HepG2 (cell line): ENCODE measurements around the gene AHCY. TPM values are rescaled to one million over a fixed set of nuclear protein-coding genes. Genes with fewer than 3 reads are reported as not detected.

ENCODE experiments used
- DNMT3B ChIP-seq: conservative IDR thresholded peaks from 2 replicates; pipeline ENCODE4 v1.6.1; 2016; ENCODE audit warnings: missing biosample characterization, control low read depth
- PAX8 ChIP-seq: sonication (generic); formaldehyde crosslinking; IDR thresholded peaks from 2 replicates; pipeline ENCODE4 v1.8.0; 2022; ENCODE audit warnings: mild to moderate bottlenecking, missing genetic modification reagents, borderline replicate concordance
- ZBTB3 ChIP-seq: sonication (generic); formaldehyde crosslinking; IDR thresholded peaks from 2 replicates; pipeline ENCODE4 v1.4.0; 2020; ENCODE audit warnings: low read depth, mild to moderate bottlenecking, moderate library complexity, missing genetic modification reagents, borderline replicate concordance
- ZBTB7B ChIP-seq: sonication (generic); formaldehyde crosslinking; IDR thresholded peaks from 2 replicates; pipeline ENCODE4 v1.4.0; 2020; ENCODE audit warnings: missing genetic modification reagents
- ZFP82 ChIP-seq: sonication (generic); formaldehyde crosslinking; IDR thresholded peaks from 2 replicates; pipeline ENCODE4 v1.5.1; 2020; ENCODE audit warnings: mild to moderate bottlenecking, missing genetic modification reagents, borderline replicate concordance
- ZMYM4 ChIP-seq: sonication (generic); formaldehyde crosslinking; IDR thresholded peaks from 2 replicates; pipeline ENCODE4 v1.8.1; 2023; ENCODE audit warnings: mild to moderate bottlenecking, missing genetic modification reagents
- ZNF205 ChIP-seq: IDR thresholded peaks from 2 replicates; pipeline ENCODE4 v1.6.1; 2018; ENCODE audit warnings: missing biosample characterization, missing genetic modification reagents
- ZNF274 ChIP-seq: sonication (generic); formaldehyde crosslinking; IDR thresholded peaks from 2 replicates; pipeline ENCODE4 v1.5.1; 2020; ENCODE audit warnings: mild to moderate bottlenecking, missing genetic modification reagents
- ZNF326 ChIP-seq: sonication (generic); formaldehyde crosslinking; IDR thresholded peaks from 2 replicates; pipeline ENCODE4 v1.4.0; 2020; ENCODE audit warnings: missing genetic modification reagents, borderline replicate concordance
- ZNF652 ChIP-seq: IDR thresholded peaks from 2 replicates; pipeline ENCODE4 v1.6.1; 2016; ENCODE audit warnings: low read depth, borderline replicate concordance
- polyA plus RNA-seq, 8 experiments: library from polyadenylated mRNA; depleted of rRNA in 3 of 8; stranded (reverse) in 7 of 8; unstranded in 1 of 8; fragments of >200 nt; fragmentation: Illumina TruSeq in 4 of 8; extraction: Trizol in 4 of 8; gene quantifications; 2 replicates each; pipeline versions ENCODE4 v1.2.1 to v1.2.3, GENCODE V29; 2011 to 2016; ENCODE audit warnings: low read depth in 4 of 8, missing spikeins in 1 of 8, mixed read lengths in 1 of 8; ENCODE audit not compliant: insufficient read depth in 1 of 8
- total RNA-seq, 5 experiments: library from RNA; depleted of rRNA; stranded (reverse); fragments of >200 nt; fragmentation: Illumina TruSeq; extraction: Trizol; gene quantifications; 2 replicates each; pipeline ENCODE4 v1.2.3, GENCODE V29; 2016; ENCODE audit warnings: low read depth in 1 of 5
- TF ChIP-seq, protein P1 (sequence below): sonication (generic); formaldehyde crosslinking; IDR thresholded peaks from 2 replicates; pipeline ENCODE4 v1.8.1; 2023; ENCODE audit warnings: mild to moderate bottlenecking, moderate library complexity, missing genetic modification reagents
- TF ChIP-seq, protein P2 (sequence below): sonication (generic); formaldehyde crosslinking; IDR thresholded peaks from 2 replicates; pipeline ENCODE4 v1.4.0; 2020; ENCODE audit warnings: missing genetic modification reagents
- TF ChIP-seq, protein P3 (sequence below): sonication (generic); formaldehyde crosslinking; IDR thresholded peaks from 2 replicates; pipeline ENCODE4 v1.4.0; 2020; ENCODE audit warnings: mild to moderate bottlenecking, missing genetic modification reagents, borderline replicate concordance
- TF ChIP-seq, protein P4 (sequence below): sonication (generic); formaldehyde crosslinking; IDR thresholded peaks from 2 replicates; pipeline ENCODE4 v1.5.0; 2020; ENCODE audit warnings: mild to moderate bottlenecking, missing genetic modification reagents
- TF ChIP-seq, protein P5 (sequence below): IDR thresholded peaks from 2 replicates; pipeline ENCODE4 v1.6.1; 2016; ENCODE audit warnings: low read depth
- TF ChIP-seq, protein P6 (sequence below): sonication (generic); formaldehyde crosslinking; IDR thresholded peaks from 2 replicates; pipeline ENCODE4; 2020; ENCODE audit warnings: missing genetic modification reagents, mild to moderate bottlenecking, borderline replicate concordance

AHCY gene
- total and polyA plus RNA-seq, 2 of the 13 experiments (the other 11 are each of a cell fraction or from before 2014, with no cell fraction given): 407 to 419 TPM

DNA sequence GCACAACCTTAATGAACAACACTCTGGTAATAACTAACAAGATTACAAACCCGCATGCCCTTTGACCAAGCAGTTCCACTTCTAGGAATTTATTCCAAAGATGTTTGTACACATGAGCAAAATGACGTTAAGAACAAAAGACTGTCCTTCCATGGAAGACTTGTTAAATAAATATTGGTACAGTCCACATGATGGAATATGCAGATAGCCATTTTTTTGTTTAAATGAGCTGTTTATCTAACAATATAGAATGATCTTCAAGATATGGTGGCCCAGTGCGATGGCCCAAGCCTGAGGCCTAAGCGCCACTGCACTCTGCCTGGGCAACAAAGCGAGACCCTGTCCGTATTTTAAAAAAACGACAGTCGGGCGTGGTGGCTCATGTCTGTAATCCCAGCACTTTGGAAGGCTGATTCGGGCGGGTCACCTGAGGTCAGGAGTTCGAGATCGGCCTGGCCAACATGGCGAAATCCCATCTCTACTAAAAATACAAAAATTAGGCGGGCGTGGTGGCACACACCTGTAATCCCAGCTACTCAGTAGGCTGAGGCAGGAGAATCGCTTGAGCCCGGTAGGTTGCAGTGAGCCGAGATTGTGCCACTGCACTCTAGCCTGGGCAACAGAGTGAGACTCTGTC lies 7.4 kb upstream of the AHCY start (continued):
- TF ChIP-seq, protein P1, sequence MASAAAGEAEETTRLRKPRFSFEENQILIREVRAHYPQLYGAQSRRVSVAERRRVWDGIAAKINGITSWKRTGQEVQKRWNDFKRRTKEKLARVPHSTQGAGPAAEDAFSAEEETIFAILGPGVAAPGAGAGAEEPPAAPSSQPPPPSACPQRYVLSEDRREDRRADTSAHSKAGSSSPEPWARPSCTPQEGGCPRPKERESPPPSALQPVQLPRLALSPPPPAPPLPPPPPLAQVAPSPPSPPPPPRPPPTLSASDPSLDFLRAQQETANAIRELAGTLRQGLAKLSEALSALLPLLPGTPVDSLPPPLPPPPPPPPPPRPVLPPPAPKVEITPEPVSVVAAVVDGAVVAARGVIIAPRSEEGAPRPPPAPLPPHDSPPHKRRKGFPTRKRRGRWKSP (CRISPR knock-in tag): peak; percentile 2; the same call in 1 of the 2 replicates
- no peak for TF ChIP-seq ZNF205 (CRISPR knock-in tag)
- TF ChIP-seq, protein P2, sequence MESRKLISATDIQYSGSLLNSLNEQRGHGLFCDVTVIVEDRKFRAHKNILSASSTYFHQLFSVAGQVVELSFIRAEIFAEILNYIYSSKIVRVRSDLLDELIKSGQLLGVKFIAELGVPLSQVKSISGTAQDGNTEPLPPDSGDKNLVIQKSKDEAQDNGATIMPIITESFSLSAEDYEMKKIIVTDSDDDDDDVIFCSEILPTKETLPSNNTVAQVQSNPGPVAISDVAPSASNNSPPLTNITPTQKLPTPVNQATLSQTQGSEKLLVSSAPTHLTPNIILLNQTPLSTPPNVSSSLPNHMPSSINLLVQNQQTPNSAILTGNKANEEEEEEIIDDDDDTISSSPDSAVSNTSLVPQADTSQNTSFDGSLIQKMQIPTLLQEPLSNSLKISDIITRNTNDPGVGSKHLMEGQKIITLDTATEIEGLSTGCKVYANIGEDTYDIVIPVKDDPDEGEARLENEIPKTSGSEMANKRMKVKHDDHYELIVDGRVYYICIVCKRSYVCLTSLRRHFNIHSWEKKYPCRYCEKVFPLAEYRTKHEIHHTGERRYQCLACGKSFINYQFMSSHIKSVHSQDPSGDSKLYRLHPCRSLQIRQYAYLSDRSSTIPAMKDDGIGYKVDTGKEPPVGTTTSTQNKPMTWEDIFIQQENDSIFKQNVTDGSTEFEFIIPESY (CRISPR knock-in tag): no peak
- no peak for TF ChIP-seq ZNF326 (CRISPR knock-in tag)
- TF ChIP-seq, protein P3, sequence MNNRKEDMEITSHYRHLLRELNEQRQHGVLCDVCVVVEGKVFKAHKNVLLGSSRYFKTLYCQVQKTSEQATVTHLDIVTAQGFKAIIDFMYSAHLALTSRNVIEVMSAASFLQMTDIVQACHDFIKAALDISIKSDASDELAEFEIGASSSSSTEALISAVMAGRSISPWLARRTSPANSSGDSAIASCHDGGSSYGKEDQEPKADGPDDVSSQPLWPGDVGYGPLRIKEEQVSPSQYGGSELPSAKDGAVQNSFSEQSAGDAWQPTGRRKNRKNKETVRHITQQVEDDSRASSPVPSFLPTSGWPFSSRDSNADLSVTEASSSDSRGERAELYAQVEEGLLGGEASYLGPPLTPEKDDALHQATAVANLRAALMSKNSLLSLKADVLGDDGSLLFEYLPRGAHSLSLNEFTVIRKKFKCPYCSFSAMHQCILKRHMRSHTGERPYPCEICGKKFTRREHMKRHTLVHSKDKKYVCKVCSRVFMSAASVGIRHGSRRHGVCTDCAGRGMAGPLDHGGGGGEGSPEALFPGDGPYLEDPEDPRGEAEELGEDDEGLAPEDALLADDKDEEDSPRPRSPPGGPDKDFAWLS: no peak
- TF ChIP-seq, protein P4, sequence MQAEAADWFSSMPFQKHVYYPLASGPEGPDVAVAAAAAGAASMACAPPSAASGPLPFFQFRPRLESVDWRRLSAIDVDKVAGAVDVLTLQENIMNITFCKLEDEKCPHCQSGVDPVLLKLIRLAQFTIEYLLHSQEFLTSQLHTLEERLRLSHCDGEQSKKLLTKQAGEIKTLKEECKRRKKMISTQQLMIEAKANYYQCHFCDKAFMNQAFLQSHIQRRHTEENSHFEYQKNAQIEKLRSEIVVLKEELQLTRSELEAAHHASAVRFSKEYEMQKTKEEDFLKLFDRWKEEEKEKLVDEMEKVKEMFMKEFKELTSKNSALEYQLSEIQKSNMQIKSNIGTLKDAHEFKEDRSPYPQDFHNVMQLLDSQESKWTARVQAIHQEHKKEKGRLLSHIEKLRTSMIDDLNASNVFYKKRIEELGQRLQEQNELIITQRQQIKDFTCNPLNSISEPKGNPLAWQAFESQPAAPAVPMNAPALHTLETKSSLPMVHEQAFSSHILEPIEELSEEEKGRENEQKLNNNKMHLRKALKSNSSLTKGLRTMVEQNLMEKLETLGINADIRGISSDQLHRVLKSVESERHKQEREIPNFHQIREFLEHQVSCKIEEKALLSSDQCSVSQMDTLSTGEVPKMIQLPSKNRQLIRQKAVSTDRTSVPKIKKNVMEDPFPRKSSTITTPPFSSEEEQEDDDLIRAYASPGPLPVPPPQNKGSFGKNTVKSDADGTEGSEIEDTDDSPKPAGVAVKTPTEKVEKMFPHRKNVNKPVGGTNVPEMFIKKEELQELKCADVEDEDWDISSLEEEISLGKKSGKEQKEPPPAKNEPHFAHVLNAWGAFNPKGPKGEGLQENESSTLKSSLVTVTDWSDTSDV (CRISPR knock-in tag): peak; percentile 32
- no peak; the same call in 1 of the 2 replicates for TF ChIP-seq ZMYM4 (CRISPR knock-in tag)
- TF ChIP-seq ZFP82 (CRISPR knock-in tag): 0 out of 2 replicates have a peak, but pooled peaks have one; percentile 79
- peak; percentile 75; the same call in 1 of the 2 replicates for TF ChIP-seq ZNF652 (CRISPR knock-in tag)
- TF ChIP-seq ZNF274: peak; percentile 71; the same call in 1 of the 2 replicates
- TF ChIP-seq, protein P5, sequence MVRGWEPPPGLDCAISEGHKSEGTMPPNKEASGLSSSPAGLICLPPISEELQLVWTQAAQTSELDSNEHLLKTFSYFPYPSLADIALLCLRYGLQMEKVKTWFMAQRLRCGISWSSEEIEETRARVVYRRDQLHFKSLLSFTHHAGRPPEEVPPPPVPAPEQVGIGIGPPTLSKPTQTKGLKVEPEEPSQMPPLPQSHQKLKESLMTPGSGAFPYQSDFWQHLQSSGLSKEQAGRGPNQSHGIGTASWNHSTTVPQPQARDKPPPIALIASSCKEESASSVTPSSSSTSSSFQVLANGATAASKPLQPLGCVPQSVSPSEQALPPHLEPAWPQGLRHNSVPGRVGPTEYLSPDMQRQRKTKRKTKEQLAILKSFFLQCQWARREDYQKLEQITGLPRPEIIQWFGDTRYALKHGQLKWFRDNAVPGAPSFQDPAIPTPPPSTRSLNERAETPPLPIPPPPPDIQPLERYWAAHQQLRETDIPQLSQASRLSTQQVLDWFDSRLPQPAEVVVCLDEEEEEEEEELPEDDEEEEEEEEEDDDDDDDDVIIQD (CRISPR knock-in tag): no peak
- peak; percentile 48; the same call in 1 of the 2 replicates for TF ChIP-seq ZBTB7B (CRISPR knock-in tag)
- TF ChIP-seq DNMT3B (CRISPR knock-in tag): 0 out of 2 replicates have a peak, but pooled peaks have one; percentile 31
- TF ChIP-seq, protein P6, sequence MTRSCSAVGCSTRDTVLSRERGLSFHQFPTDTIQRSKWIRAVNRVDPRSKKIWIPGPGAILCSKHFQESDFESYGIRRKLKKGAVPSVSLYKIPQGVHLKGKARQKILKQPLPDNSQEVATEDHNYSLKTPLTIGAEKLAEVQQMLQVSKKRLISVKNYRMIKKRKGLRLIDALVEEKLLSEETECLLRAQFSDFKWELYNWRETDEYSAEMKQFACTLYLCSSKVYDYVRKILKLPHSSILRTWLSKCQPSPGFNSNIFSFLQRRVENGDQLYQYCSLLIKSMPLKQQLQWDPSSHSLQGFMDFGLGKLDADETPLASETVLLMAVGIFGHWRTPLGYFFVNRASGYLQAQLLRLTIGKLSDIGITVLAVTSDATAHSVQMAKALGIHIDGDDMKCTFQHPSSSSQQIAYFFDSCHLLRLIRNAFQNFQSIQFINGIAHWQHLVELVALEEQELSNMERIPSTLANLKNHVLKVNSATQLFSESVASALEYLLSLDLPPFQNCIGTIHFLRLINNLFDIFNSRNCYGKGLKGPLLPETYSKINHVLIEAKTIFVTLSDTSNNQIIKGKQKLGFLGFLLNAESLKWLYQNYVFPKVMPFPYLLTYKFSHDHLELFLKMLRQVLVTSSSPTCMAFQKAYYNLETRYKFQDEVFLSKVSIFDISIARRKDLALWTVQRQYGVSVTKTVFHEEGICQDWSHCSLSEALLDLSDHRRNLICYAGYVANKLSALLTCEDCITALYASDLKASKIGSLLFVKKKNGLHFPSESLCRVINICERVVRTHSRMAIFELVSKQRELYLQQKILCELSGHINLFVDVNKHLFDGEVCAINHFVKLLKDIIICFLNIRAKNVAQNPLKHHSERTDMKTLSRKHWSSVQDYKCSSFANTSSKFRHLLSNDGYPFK (CRISPR knock-in tag): peak; percentile 67; the same call in 1 of the 2 replicates
- peak; percentile 80; the same call in 1 of the 2 replicates for TF ChIP-seq ZBTB3 (CRISPR knock-in tag)
- TF ChIP-seq PAX8 (CRISPR knock-in tag): no peak
